ENCODE measurements around the gene ATP13A4.

Gene ATP13A4

DNA sequence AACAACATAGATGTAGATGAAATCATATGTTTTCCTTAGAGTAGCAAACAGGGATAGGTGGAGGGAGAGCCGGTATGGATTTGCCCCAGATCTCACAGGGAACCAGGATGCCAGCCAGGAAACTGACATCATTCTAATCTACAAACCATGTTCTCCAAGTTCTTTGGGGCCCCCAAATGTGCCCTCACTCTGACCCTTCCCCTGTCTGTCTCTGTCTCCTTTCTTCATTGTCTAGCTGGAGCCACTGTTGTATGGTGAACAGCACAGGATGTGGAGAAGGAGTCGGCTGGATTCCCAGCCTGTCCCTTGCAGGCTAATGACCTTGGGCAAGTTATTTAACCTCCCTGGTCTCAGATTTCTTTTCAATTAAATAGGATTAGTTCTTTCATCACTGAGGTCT lies 177.1 kb downstream of the ATP13A4 start:
- H3K27ac ChIP-seq = no peak overlapping the region
- no peak for TF ChIP-seq CTCF (conservative IDR thresholded peaks at IDR 0.05)

DNA sequence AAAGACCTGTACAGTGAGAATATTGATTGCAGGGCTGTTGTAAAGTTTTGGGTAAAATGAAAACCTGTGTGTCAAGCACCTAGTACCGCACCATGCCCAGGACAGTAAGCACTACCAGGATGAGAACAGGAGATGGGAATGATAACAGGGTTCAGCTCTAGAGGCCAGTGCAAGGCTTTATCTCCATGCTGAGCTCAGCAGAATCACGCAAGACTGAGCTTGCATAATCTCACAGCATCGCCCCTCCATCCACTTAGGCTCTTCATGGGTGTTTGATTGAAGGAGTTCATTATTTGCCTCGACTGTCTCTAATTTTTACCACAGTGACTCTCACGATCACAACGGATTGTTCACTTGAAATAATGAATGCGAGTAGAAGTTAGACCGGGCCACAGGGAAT lies 179.1 kb downstream of the ATP13A4 start:
- no peak for TF ChIP-seq CTCF (conservative IDR thresholded peaks at IDR 0.05)
- no peak overlapping the region for H3K27ac ChIP-seq

- TF ChIP-seq CTCF (conservative IDR thresholded peaks at IDR 0.05) = no peak
- H3K27ac ChIP-seq = no peak overlapping the region
Observed at GRCh38 chr3:193372783-193373182, 181.9 kb downstream of the ATP13A4 start.

GRCh38 chr3:193367868-193368267 lies 186.8 kb downstream of the ATP13A4 start:
- no peak overlapping the region for H3K27ac ChIP-seq
- no peak for TF ChIP-seq CTCF (conservative IDR thresholded peaks at IDR 0.05)

GRCh38 chr3:193357291-193357690 lies 197.4 kb downstream of the ATP13A4 start:
- TF ChIP-seq CTCF (conservative IDR thresholded peaks at IDR 0.05) = no peak

GRCh38 chr3:193354423-193354822 lies 200.3 kb downstream of the ATP13A4 start:
- TF ChIP-seq CTCF (conservative IDR thresholded peaks at IDR 0.05) = no peak

More at GRCh38 chr3:193357291-193357690, 197.4 kb downstream of the ATP13A4 start:
- H3K27ac ChIP-seq = no peak overlapping the region

More at GRCh38 chr3:193354423-193354822, 200.3 kb downstream of the ATP13A4 start:
- H3K27ac ChIP-seq = no peak overlapping the region

Data from VCaP (cell line).